H9 (cell line): ENCODE results near the gene EPHB6. TPM values are rescaled to one million over a fixed set of nuclear protein-coding genes. Genes with fewer than 3 reads are reported as not detected.

Experiments
- DNase-seq: peaks from one replicate; pipeline ENCODE4 v3.0.0-alpha.2; 2017
- H2AFZ ChIP-seq: one replicate; pipeline ENCODE4 v1.6.1; 2013; ENCODE audit warnings: mild to moderate bottlenecking, low read length, control low read depth, moderate library complexity
- H2AK5ac ChIP-seq: 2 replicates; pipeline ENCODE4 v1.6.1; 2013; ENCODE audit warnings: low read length, control low read depth, mixed read lengths; ENCODE audit not compliant: insufficient read length
- H2BK120ac ChIP-seq: one replicate; pipeline ENCODE4 v1.6.1; 2013; ENCODE audit warnings: low read depth, mild to moderate bottlenecking, low read length, control low read depth, inconsistent platforms; ENCODE audit not compliant: poor library complexity, severe bottlenecking
- H2BK12ac ChIP-seq: 2 replicates; pipeline ENCODE4 v1.6.1; 2013; ENCODE audit warnings: low read length, control low read depth, mixed read lengths, low read depth; ENCODE audit not compliant: insufficient read length
- H2BK15ac ChIP-seq: 2 replicates; pipeline ENCODE4 v1.6.1; 2013; ENCODE audit warnings: low read depth, low read length, control low read depth
- H2BK20ac ChIP-seq: one replicate; pipeline ENCODE4 v1.6.1; 2013; ENCODE audit warnings: low read depth, mild to moderate bottlenecking, low read length, control low read depth, inconsistent platforms; ENCODE audit not compliant: poor library complexity, severe bottlenecking
- H2BK5ac ChIP-seq: 2 replicates; pipeline ENCODE4 v1.6.1; 2013; ENCODE audit warnings: low read length, control low read depth, mixed read lengths; ENCODE audit not compliant: insufficient read length
- H3K14ac ChIP-seq: 2 replicates; pipeline ENCODE4 v1.6.1; 2013; ENCODE audit warnings: low read length, control low read depth; ENCODE audit not compliant: insufficient read depth
- H3K18ac ChIP-seq: 2 replicates; pipeline ENCODE4 v1.6.1; 2013; ENCODE audit warnings: low read depth, mild to moderate bottlenecking, mixed read lengths, low read length, control low read depth; ENCODE audit not compliant: insufficient read length
- H3K23ac ChIP-seq: 2 replicates; pipeline ENCODE4 v1.6.1; 2013; ENCODE audit warnings: low read length, control low read depth, mixed read lengths, low read depth; ENCODE audit not compliant: insufficient read length
- H3K23me2 ChIP-seq: 2 replicates; pipeline ENCODE4 v1.6.1; 2013; ENCODE audit warnings: low read depth, mild to moderate bottlenecking, mixed read lengths, low read length, control low read depth; ENCODE audit not compliant: insufficient read length, poor library complexity, severe bottlenecking
- H3K27ac ChIP-seq: 2 replicates; pipeline ENCODE4 v1.5.1; 2013; ENCODE audit warnings: low read length, control low read depth, mixed read lengths, low read depth; ENCODE audit not compliant: insufficient read length
- H3K27me3 ChIP-seq: 2 replicates; pipeline ENCODE4 v1.6.1; 2013; ENCODE audit warnings: low read length, control low read depth, inconsistent platforms; ENCODE audit not compliant: insufficient read depth
- H3K4ac ChIP-seq: 2 replicates; pipeline ENCODE4 v1.6.1; 2013; ENCODE audit warnings: low read depth, mild to moderate bottlenecking, control low read depth, inconsistent platforms, low read length, moderate library complexity
- H3K4me1 ChIP-seq: 2 replicates; pipeline ENCODE4 v1.6.1; 2013; ENCODE audit warnings: low read length, control low read depth, inconsistent platforms; ENCODE audit not compliant: insufficient read depth
- H3K4me2 ChIP-seq: 2 replicates; pipeline ENCODE4 v1.6.1; 2013; ENCODE audit warnings: low read length, control low read depth, mixed read lengths; ENCODE audit not compliant: insufficient read length, insufficient read depth
- H3K56ac ChIP-seq: 2 replicates; pipeline ENCODE4 v1.6.1; 2013; ENCODE audit warnings: low read depth, mild to moderate bottlenecking, mixed read lengths, low read length, control low read depth; ENCODE audit not compliant: insufficient read length
- H3K79me1 ChIP-seq: 2 replicates; pipeline ENCODE4 v1.6.1; 2013; ENCODE audit warnings: low read depth, mild to moderate bottlenecking, moderate library complexity, low read length, control low read depth, inconsistent platforms; ENCODE audit not compliant: insufficient read depth, poor library complexity, severe bottlenecking
- H3K79me2 ChIP-seq: 2 replicates; pipeline ENCODE4 v1.6.1; 2013; ENCODE audit warnings: low read length, control low read depth, inconsistent platforms; ENCODE audit not compliant: insufficient read depth
- H3K9ac ChIP-seq: 2 replicates; pipeline ENCODE4 v1.6.1; 2013; ENCODE audit warnings: low read length, control low read depth, mixed read lengths; ENCODE audit not compliant: insufficient read length; ENCODE audit errors: extremely low read depth
- H3K9me3 ChIP-seq: one replicate; pipeline ENCODE4 v1.6.1; 2013; ENCODE audit warnings: low read depth, low read length, inconsistent platforms; ENCODE audit not compliant: control insufficient read depth
- H3T11ph ChIP-seq: one replicate; pipeline ENCODE4 v1.6.1; 2013; ENCODE audit warnings: mild to moderate bottlenecking, low read length, control low read depth, inconsistent platforms
- H4K20me1 ChIP-seq: one replicate; pipeline ENCODE4 v1.6.1; 2013; ENCODE audit not compliant: control insufficient read depth, insufficient read length, insufficient read depth
- H4K5ac ChIP-seq: 2 replicates; pipeline ENCODE4 v1.6.1; 2013; ENCODE audit warnings: low read depth, mild to moderate bottlenecking, mixed read lengths, low read length, control low read depth; ENCODE audit not compliant: insufficient read length
- H4K8ac ChIP-seq: replicated peaks from 2 replicates; pipeline ENCODE4 v1.6.1; 2013; ENCODE audit warnings: low read length, control low read depth, mixed read lengths, low read depth; ENCODE audit not compliant: insufficient read length
- H4K91ac ChIP-seq: 2 replicates; pipeline ENCODE4 v1.6.1; 2013; ENCODE audit warnings: low read depth, mild to moderate bottlenecking, moderate library complexity, mixed read lengths, low read length, control low read depth; ENCODE audit not compliant: insufficient read length
- H3K27ac Mint-ChIP-seq, 3 experiments: 2 replicates in 2 of 3; 3 replicates in 1 of 3; pipeline ENCODE4 v1.8.0; 2020 to 2021; ENCODE audit warnings: mixed read lengths in 3 of 3, mild to moderate bottlenecking in 1 of 3, moderate library complexity in 1 of 3
- H3K27me3 Mint-ChIP-seq: 2 replicates; pipeline ENCODE4 v1.8.0; 2021; ENCODE audit warnings: low read depth, mild to moderate bottlenecking, moderate library complexity, mixed read lengths
- H3K36me3 Mint-ChIP-seq, 3 experiments: 2 replicates in 2 of 3; 3 replicates in 1 of 3; pipeline ENCODE4 v1.8.0; 2020 to 2021; ENCODE audit warnings: low read depth in 3 of 3, mixed read lengths in 3 of 3; ENCODE audit not compliant: insufficient read depth in 1 of 3
- H3K4me1 Mint-ChIP-seq, 2 experiments: 2 replicates each; pipeline ENCODE4 v1.8.0; 2020; ENCODE audit warnings: mixed read lengths in 2 of 2
- H3K4me3 Mint-ChIP-seq, 2 experiments: 2 replicates in 1 of 2; 3 replicates in 1 of 2; pipeline ENCODE4 v1.8.0; 2020 to 2021; ENCODE audit warnings: mild to moderate bottlenecking in 2 of 2, mixed read lengths in 2 of 2, moderate library complexity in 1 of 2
- H3K9me3 Mint-ChIP-seq, 2 experiments: 2 replicates in 1 of 2; 3 replicates in 1 of 2; pipeline ENCODE4 v1.8.0; 2020; ENCODE audit warnings: mild to moderate bottlenecking in 2 of 2, mixed read lengths in 2 of 2, moderate library complexity in 1 of 2
- WGBS: extraction: QIAGEN DNeasy Blood & Tissue Kit; methylation state at CpG from one replicate; pipeline ENCODE4 v1.1.7; 2013; ENCODE audit warnings: missing lambda C conversion rate, low lambda C conversion rate, mixed read lengths; ENCODE audit not compliant: insufficient read length; ENCODE audit errors: extremely low coverage; 5-methylcytosine and 5-hydroxymethylcytosine counted together
- total RNA-seq: library from RNA; stranded (reverse); gene quantifications from 2 replicates; pipeline ENCODE4 v1.2.1, GENCODE V29; 2021
- TF ChIP-seq, protein P1 (sequence below): fragments of 200-600 bp; sonication (generic); conservative IDR thresholded peaks from 3 replicates; pipeline ENCODE4 v1.8.0; 2021; ENCODE audit warnings: antibody characterized with exemption, mild to moderate bottlenecking

The EPHB6 gene
- total RNA-seq, 1 experiment from 2014 or later: 9.7 TPM

DNA sequence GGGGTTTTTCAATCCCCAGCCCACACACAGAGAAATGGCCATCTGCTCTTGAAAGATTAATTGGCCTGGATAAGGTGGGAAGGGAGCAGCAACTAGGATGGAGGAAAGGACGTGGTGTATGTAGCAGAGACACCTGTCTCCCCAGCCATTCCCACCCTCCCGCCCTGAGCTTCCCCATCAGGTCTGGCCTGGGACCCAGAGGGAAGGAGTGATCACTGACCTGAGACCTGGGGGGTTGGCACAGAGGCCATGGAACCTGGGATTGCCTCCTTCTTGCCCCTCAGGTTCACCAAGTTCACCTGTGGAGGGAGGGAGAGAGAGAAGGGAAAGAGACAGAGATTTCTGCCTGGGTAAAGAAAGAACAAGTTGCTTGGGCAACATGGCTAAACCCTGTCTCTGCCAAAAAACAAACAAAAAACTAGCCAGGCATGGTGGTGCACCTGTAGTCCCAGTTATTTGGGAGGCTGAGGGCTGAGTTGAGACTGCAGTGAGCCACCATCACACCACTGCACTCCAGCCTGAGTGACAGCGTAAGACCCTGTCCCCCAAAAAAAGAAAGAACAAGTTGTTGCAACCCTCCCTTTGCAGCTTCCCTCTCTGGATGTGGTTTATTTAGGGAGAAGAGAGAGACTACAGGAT, 42.0 kb downstream of the EPHB6 start:
- no peak overlapping the region for H3K23ac ChIP-seq
- no peak overlapping the region for H2BK20ac ChIP-seq
- H3K27ac ChIP-seq: no peak overlapping the region
- H3K18ac ChIP-seq: no peak overlapping the region
- H3K4me2 ChIP-seq: no peak overlapping the region
- no peak overlapping the region for H3K4ac ChIP-seq
- H3K79me1 ChIP-seq: no peaks in the 10 kb centered on the region
- no peak overlapping the region for H3K27ac Mint-ChIP-seq
- H4K20me1 ChIP-seq: no peaks in the 10 kb centered on the region
- H3K9me3 Mint-ChIP-seq: peaks cover 0 to 3% of the 10 kb centered on the region in 2 experiments; a peak in 2 of 5 replicates
- H2BK5ac ChIP-seq: no peak overlapping the region
- H4K91ac ChIP-seq: no peak overlapping the region
- no peak overlapping the region for H2AFZ ChIP-seq
- no peak overlapping the region for H2BK120ac ChIP-seq
- no peaks in the 10 kb centered on the region; the same call in 1 of the 2 replicates for H3K4me1 ChIP-seq
- H2AK5ac ChIP-seq: no peak overlapping the region
- H2BK15ac ChIP-seq: no peak overlapping the region
- H2BK12ac ChIP-seq: no peak overlapping the region
- no peak overlapping the region for H3K14ac ChIP-seq
- no peak overlapping the region for H3K9ac ChIP-seq
- no peaks in the 10 kb centered on the region for H3K27me3 ChIP-seq
- no peak for DNase-seq
- no peak overlapping the region for H4K5ac ChIP-seq
- no peaks in the 10 kb centered on the region for H3K79me2 ChIP-seq
- peaks cover 16 to 22% of the 10 kb centered on the region in 2 experiments for H3K4me1 Mint-ChIP-seq
- no peaks in the 10 kb centered on the region for H3K9me3 ChIP-seq
- no CpG with 5 or more reads among the region's 3 CpGs for WGBS
- no peak overlapping the region for H4K8ac ChIP-seq
- H3T11ph ChIP-seq: no peak overlapping the region
- TF ChIP-seq, protein P1, sequence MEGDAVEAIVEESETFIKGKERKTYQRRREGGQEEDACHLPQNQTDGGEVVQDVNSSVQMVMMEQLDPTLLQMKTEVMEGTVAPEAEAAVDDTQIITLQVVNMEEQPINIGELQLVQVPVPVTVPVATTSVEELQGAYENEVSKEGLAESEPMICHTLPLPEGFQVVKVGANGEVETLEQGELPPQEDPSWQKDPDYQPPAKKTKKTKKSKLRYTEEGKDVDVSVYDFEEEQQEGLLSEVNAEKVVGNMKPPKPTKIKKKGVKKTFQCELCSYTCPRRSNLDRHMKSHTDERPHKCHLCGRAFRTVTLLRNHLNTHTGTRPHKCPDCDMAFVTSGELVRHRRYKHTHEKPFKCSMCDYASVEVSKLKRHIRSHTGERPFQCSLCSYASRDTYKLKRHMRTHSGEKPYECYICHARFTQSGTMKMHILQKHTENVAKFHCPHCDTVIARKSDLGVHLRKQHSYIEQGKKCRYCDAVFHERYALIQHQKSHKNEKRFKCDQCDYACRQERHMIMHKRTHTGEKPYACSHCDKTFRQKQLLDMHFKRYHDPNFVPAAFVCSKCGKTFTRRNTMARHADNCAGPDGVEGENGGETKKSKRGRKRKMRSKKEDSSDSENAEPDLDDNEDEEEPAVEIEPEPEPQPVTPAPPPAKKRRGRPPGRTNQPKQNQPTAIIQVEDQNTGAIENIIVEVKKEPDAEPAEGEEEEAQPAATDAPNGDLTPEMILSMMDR: no peak
- H3K23me2 ChIP-seq: no peaks in the 10 kb centered on the region
- no peak overlapping the region for H3K56ac ChIP-seq
- H3K4me3 Mint-ChIP-seq: no peak overlapping the region
- peaks cover 0 to under 1% (median 0%) of the 10 kb centered on the region in 3 experiments; a peak in 1 of 7 replicates for H3K36me3 Mint-ChIP-seq
- H3K27me3 Mint-ChIP-seq: peaks cover 14% of the 10 kb centered on the region
